ENCODE results near the gene CRYAA.
"Not testable (repeated sequence)": the region's sequence is repeated elsewhere in the genome, so short reads cannot be mapped to it uniquely, and the experiment has no call there.

Gene CRYAA

DNA sequence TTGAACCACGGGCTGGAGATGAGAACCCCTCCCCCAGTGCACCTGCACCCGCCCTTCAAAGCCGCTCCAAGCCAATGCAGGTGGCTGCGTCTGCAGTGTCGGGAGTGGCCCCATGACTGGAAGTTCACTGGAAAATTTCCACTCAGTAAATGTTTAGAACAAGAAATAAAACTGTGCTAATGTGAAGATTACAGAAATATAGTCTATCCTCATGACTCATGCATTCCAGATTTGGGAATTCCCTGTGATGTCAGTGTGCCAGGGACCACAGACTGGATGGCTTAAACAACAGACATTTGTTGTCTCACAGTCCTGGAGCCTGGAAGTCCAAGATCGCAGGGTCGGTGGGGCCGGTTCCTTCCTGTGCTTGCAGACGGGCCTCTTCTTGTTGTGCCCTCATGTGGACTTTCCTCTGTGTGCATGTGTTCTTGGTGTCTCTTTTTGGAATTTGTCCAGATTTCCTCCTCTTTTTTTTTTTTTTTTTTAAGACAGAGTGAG lies 6.1 kb upstream of the CRYAA start:
- not testable (repeated sequence) for H3K9ac ChIP-seq (ENCODE audit: low read length); H3K36me3 ChIP-seq (ENCODE audit: insufficient read depth, low read length); H3K4me3 ChIP-seq (ENCODE audit: low read depth in 1 of 2, low read length in 2 of 2); H3K4me1 ChIP-seq (ENCODE audit: insufficient read depth, low read length); H3K27me3 ChIP-seq (ENCODE audit: control insufficient read depth in 1 of 2, insufficient read depth in 2 of 2, low read length in 2 of 2); H3K27ac ChIP-seq (ENCODE audit: low read depth, low read length); H3K9me3 ChIP-seq (ENCODE audit: low read length)

DNA sequence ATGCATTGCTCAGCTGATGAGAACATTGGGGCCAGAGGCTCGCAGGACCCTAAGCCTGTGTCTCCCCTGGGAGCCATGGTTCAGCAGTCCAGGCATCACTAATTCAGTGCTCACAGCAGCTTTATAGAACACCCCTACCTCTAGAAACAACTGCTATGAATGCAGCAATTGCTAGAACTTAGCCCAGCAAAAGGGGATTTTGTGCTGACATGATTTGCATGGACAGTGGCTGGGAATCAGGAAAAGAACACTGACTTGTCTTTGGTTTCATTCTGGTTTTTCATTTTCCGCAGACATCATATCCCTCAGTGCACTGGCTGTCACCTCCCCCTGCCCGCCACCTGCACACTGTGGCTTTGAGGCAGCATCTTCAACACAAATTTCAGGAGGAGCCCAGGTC lies 4.0 kb upstream of the CRYAA start:
- H3K27me3 ChIP-seq (ENCODE audit: control insufficient read depth in 1 of 2, insufficient read depth in 2 of 2, low read length in 2 of 2); H3K9ac ChIP-seq (ENCODE audit: low read length); H3K4me3 ChIP-seq (ENCODE audit: low read depth in 1 of 2, low read length in 2 of 2); H3K36me3 ChIP-seq (ENCODE audit: insufficient read depth, low read length); H3K27ac ChIP-seq (ENCODE audit: low read depth, low read length); H3K9me3 ChIP-seq (ENCODE audit: low read length); H3K4me1 ChIP-seq (ENCODE audit: insufficient read depth, low read length): not testable (repeated sequence)

- H3K27ac ChIP-seq (ENCODE audit: low read depth, low read length); H3K36me3 ChIP-seq (ENCODE audit: insufficient read depth, low read length); H3K9me3 ChIP-seq (ENCODE audit: low read length); H3K4me3 ChIP-seq (ENCODE audit: low read depth in 1 of 2, low read length in 2 of 2); H3K9ac ChIP-seq (ENCODE audit: low read length); H3K4me1 ChIP-seq (ENCODE audit: insufficient read depth, low read length); H3K27me3 ChIP-seq (ENCODE audit: control insufficient read depth in 1 of 2, insufficient read depth in 2 of 2, low read length in 2 of 2): not testable (repeated sequence)
Observed at GRCh38 chr21:43165734-43166133, 3.1 kb upstream of the CRYAA start.

GRCh38 chr21:43169230-43169886 lies 550 bp downstream of the CRYAA start:
- H3K27me3 ChIP-seq (ENCODE audit: control insufficient read depth in 1 of 2, insufficient read depth in 2 of 2, low read length in 2 of 2); H3K27ac ChIP-seq (ENCODE audit: low read depth, low read length); H3K4me3 ChIP-seq (ENCODE audit: low read depth in 1 of 2, low read length in 2 of 2); H3K9ac ChIP-seq (ENCODE audit: low read length); H3K4me1 ChIP-seq (ENCODE audit: insufficient read depth, low read length); H3K9me3 ChIP-seq (ENCODE audit: low read length); H3K36me3 ChIP-seq (ENCODE audit: insufficient read depth, low read length): not testable (repeated sequence)

GRCh38 chr21:43169891-43170290 lies 1.1 kb downstream of the CRYAA start:
- not testable (repeated sequence) for H3K36me3 ChIP-seq (ENCODE audit: insufficient read depth, low read length); H3K9me3 ChIP-seq (ENCODE audit: low read length); H3K9ac ChIP-seq (ENCODE audit: low read length); H3K4me3 ChIP-seq (ENCODE audit: low read depth in 1 of 2, low read length in 2 of 2); H3K27ac ChIP-seq (ENCODE audit: low read depth, low read length); H3K27me3 ChIP-seq (ENCODE audit: control insufficient read depth in 1 of 2, insufficient read depth in 2 of 2, low read length in 2 of 2); H3K4me1 ChIP-seq (ENCODE audit: insufficient read depth, low read length)

GRCh38 chr21:43172812-43173211 lies 4.0 kb downstream of the CRYAA start:
- not testable (repeated sequence) for H3K27me3 ChIP-seq (ENCODE audit: control insufficient read depth in 1 of 2, insufficient read depth in 2 of 2, low read length in 2 of 2); H3K9ac ChIP-seq (ENCODE audit: low read length); H3K4me3 ChIP-seq (ENCODE audit: low read depth in 1 of 2, low read length in 2 of 2); H3K36me3 ChIP-seq (ENCODE audit: insufficient read depth, low read length); H3K27ac ChIP-seq (ENCODE audit: low read depth, low read length); H3K4me1 ChIP-seq (ENCODE audit: insufficient read depth, low read length); H3K9me3 ChIP-seq (ENCODE audit: low read length)

DNA sequence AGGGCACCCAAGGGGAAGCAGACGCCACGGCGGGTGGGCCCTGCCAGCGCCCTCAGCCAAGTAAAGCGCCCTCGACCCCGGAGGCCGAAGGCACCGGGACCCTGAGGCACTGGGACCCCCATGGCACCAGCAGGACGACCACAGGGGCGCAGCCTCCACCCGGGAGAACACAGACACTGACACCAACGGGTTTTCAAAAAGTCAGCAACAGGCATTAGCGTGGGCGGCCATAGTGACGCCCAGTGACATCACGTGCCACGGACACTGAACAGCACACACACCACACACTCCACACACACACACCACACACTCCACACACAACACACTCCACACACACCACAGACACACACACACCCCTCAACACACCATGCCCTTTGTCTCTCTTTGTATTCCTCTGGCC lies 4.6 kb downstream of the CRYAA start:
- not testable (repeated sequence) for H3K4me1 ChIP-seq (ENCODE audit: insufficient read depth, low read length); H3K9ac ChIP-seq (ENCODE audit: low read length); H3K9me3 ChIP-seq (ENCODE audit: low read length); H3K27ac ChIP-seq (ENCODE audit: low read depth, low read length); H3K4me3 ChIP-seq (ENCODE audit: low read depth in 1 of 2, low read length in 2 of 2); H3K27me3 ChIP-seq (ENCODE audit: control insufficient read depth in 1 of 2, insufficient read depth in 2 of 2, low read length in 2 of 2); H3K36me3 ChIP-seq (ENCODE audit: insufficient read depth, low read length)

DNA sequence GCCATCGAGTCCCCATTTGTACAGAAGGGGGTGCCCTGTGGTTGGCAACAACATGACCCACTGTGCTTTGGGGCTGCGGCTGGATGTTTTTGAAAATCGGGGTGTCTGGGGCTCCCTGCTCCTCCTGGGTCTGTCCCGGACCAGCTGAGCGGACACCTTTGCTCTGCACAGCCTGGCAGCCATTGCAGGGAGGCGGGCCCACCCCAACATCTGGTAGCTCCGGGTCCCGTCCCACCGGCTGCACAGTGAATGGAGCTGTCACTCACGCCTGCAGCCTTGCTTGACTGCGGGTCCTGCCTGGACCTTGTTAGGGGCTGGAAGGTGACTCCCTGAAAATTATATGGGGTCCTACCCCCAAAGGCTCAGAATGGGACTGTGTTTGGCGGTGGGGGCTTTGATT lies 5.1 kb downstream of the CRYAA start:
- H3K36me3 ChIP-seq (ENCODE audit: insufficient read depth, low read length); H3K9me3 ChIP-seq (ENCODE audit: low read length); H3K9ac ChIP-seq (ENCODE audit: low read length); H3K27me3 ChIP-seq (ENCODE audit: control insufficient read depth in 1 of 2, insufficient read depth in 2 of 2, low read length in 2 of 2); H3K27ac ChIP-seq (ENCODE audit: low read depth, low read length); H3K4me3 ChIP-seq (ENCODE audit: low read depth in 1 of 2, low read length in 2 of 2); H3K4me1 ChIP-seq (ENCODE audit: insufficient read depth, low read length): not testable (repeated sequence)

- not testable (repeated sequence) for H3K4me1 ChIP-seq (ENCODE audit: insufficient read depth, low read length); H3K27ac ChIP-seq (ENCODE audit: low read depth, low read length); H3K9me3 ChIP-seq (ENCODE audit: low read length); H3K27me3 ChIP-seq (ENCODE audit: control insufficient read depth in 1 of 2, insufficient read depth in 2 of 2, low read length in 2 of 2); H3K9ac ChIP-seq (ENCODE audit: low read length); H3K36me3 ChIP-seq (ENCODE audit: insufficient read depth, low read length); H3K4me3 ChIP-seq (ENCODE audit: low read depth in 1 of 2, low read length in 2 of 2)
Observed at GRCh38 chr21:43174998-43175397, 6.2 kb downstream of the CRYAA start.

- H3K9ac ChIP-seq (ENCODE audit: low read length); H3K27me3 ChIP-seq (ENCODE audit: control insufficient read depth in 1 of 2, insufficient read depth in 2 of 2, low read length in 2 of 2); H3K4me3 ChIP-seq (ENCODE audit: low read depth in 1 of 2, low read length in 2 of 2); H3K36me3 ChIP-seq (ENCODE audit: insufficient read depth, low read length); H3K27ac ChIP-seq (ENCODE audit: low read depth, low read length); H3K4me1 ChIP-seq (ENCODE audit: insufficient read depth, low read length); H3K9me3 ChIP-seq (ENCODE audit: low read length): not testable (repeated sequence)
Observed at GRCh38 chr21:43176621-43177020, 7.8 kb downstream of the CRYAA start.

DNA sequence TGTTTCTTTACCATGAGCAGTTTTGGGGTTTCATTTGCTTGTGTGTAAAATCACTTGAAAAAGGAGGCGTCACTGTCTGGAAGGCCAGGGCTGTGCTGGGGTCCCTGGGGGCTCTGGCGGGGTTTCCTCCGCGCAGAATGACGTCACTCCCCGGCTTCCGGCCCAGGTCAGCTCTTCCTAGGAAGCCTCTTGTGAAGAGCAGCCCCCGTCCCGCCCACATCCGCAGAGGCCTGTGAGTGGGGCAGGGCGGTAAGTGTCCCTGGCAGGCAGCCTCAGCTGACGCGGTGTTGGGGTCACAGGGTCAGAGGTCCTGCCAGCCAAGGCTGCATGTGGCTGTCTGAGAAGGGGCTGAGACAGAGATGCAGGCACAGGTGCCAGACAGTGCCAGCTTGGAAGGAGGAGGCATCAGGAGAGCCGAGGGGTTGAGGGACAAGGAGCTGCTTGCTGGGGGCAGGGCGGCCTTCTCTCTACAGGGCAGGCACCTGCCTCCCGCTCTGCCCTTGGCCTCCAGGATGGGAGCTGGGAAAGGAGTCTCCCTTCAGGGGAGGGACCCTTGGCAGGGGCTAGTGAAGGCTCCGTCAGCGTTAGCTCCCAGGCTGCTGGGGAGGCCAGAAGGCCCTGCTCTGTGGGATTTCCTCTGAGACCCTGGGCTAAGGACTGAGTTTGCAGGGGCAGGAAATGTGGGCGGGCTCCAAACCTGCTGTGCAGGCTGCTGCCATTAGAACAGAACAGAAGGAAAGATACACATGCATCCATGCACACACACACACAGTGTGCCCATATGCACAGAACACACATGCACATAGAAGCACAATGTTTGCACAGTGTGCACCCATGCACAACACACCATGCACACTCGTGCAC lies 8.5 kb downstream of the CRYAA start:
- H3K27ac ChIP-seq (ENCODE audit: low read depth, low read length); H3K27me3 ChIP-seq (ENCODE audit: control insufficient read depth in 1 of 2, insufficient read depth in 2 of 2, low read length in 2 of 2); H3K36me3 ChIP-seq (ENCODE audit: insufficient read depth, low read length); H3K9ac ChIP-seq (ENCODE audit: low read length); H3K4me3 ChIP-seq (ENCODE audit: low read depth in 1 of 2, low read length in 2 of 2); H3K4me1 ChIP-seq (ENCODE audit: insufficient read depth, low read length); H3K9me3 ChIP-seq (ENCODE audit: low read length): not testable (repeated sequence)
